Ovary (tissue), 9 donors: ENCODE data around the gene ARHGAP12. TPM values are rescaled to one million over a fixed set of nuclear protein-coding genes. Genes with fewer than 3 reads are reported as not detected.

ENCODE experiments used
- DNase-seq, 5 donors: peaks; one replicate each; pipeline ENCODE4 v3.0.0-alpha.2; 2019 to 2020
- H3K27ac ChIP-seq, 2 donors: fragments of 200-600 bp; one replicate each; pipeline versions ENCODE4 v1.5.1 to v1.8.0; 2019 to 2022
- H3K27me3 ChIP-seq: fragments of 200-600 bp; one replicate; pipeline ENCODE4 v1.8.0; 2022
- H3K36me3 ChIP-seq: fragments of 200-600 bp; sonication (generic); one replicate; pipeline ENCODE4 v1.5.1; 2019
- H3K4me1 ChIP-seq: one replicate; pipeline ENCODE4 v1.8.1; 2013; ENCODE audit warnings: mild to moderate bottlenecking, moderate library complexity; ENCODE audit not compliant: insufficient read depth
- H3K4me3 ChIP-seq: fragments of 200-600 bp; sonication (generic); one replicate; pipeline ENCODE4 v1.5.1; 2017
- H3K9me3 ChIP-seq, 2 donors: fragments of 200-600 bp in 1 of 2; sonication (generic) in 1 of 2; one replicate each; pipeline versions ENCODE4 v1.5.1 to v1.8.1; 2013 to 2019; ENCODE audit warnings: mild to moderate bottlenecking in 1 of 2, moderate library complexity in 1 of 2
- EP300 ChIP-seq: sonication (generic); formaldehyde crosslinking; IDR thresholded peaks from one replicate; pipeline ENCODE4 v1.6.1; 2017; ENCODE audit warnings: antibody characterized with exemption
- POLR2A ChIP-seq: fragments of 450-650 bp; IDR thresholded peaks from one replicate; pipeline ENCODE4 v1.6.1; 2017; ENCODE audit warnings: antibody characterized with exemption, mild to moderate bottlenecking, moderate library complexity
- WGBS, 3 donors: extraction: QIAGEN DNeasy Blood & Tissue Kit in 1 of 3; methylation state at CpG; one replicate each; pipeline versions ENCODE4 v1.1.5 to v1.1.7; 2013 to 2017; 5-methylcytosine and 5-hydroxymethylcytosine counted together
- intact Hi-C, 4 donors: fragments of 100-400 bp; cut with DNase I; formaldehyde crosslinking; loops; one replicate each; pipeline versions ENCODE4 v1.11.0 to v1.15.1; 2022 to 2023
- polyA plus RNA-seq, 2 donors: library from polyadenylated mRNA; stranded (reverse); fragments of 200-250 nt in 1 of 2; fragments of 350-450 nt in 1 of 2; fragmentation: Illumina TruSeq in 1 of 2; extraction: RNeasy Lipid Tissue Mini Kit (QIAGEN cat#74804) in 1 of 2; gene quantifications; one replicate each; pipeline ENCODE4 v1.2.3, GENCODE V29; 2013 to 2014
- total RNA-seq, 7 donors: library from RNA; depleted of rRNA in 2 of 7; stranded (reverse); fragments of >200 nt in 2 of 7; fragmentation: NEBNext Ultra II Directional in 3 of 7; extraction: Animal tissue kit (Norgen Biotek cat#: 25700) in 3 of 7; gene quantifications; one replicate each; pipeline versions ENCODE4 v1.1.0 to v1.2.4, GENCODE V29; 2016 to 2023
- TF ChIP-seq, protein P1 (sequence below), 3 donors: fragments of 450-650 bp in 2 of 3; fragments of 200-600 bp in 1 of 3; IDR thresholded peaks; one replicate each; pipeline versions ENCODE4 v1.5.1 to v1.8.0; 2016 to 2022; ENCODE audit warnings: antibody characterized with exemption in 3 of 3, mild to moderate bottlenecking in 1 of 3
- donor health status: DM: no; HTN: no; CAD: no; lungs with moderate emphysema.
- donor health status: DM: no; HTN: no; CAD: no.
- donor health status: Bipolar disorder and iron deficiency.
- donor health status: DM: yes; HTN: yes; CAD: no.
- donor health status: DM: no; HTN: no; CAD: no.
- donor health status: DM: yes; HTN: yes; CAD: no.

The ARHGAP12 gene
- total and polyA plus RNA-seq, 9 donors: 13.9 to 60.6 (median 32.0) TPM

DNA sequence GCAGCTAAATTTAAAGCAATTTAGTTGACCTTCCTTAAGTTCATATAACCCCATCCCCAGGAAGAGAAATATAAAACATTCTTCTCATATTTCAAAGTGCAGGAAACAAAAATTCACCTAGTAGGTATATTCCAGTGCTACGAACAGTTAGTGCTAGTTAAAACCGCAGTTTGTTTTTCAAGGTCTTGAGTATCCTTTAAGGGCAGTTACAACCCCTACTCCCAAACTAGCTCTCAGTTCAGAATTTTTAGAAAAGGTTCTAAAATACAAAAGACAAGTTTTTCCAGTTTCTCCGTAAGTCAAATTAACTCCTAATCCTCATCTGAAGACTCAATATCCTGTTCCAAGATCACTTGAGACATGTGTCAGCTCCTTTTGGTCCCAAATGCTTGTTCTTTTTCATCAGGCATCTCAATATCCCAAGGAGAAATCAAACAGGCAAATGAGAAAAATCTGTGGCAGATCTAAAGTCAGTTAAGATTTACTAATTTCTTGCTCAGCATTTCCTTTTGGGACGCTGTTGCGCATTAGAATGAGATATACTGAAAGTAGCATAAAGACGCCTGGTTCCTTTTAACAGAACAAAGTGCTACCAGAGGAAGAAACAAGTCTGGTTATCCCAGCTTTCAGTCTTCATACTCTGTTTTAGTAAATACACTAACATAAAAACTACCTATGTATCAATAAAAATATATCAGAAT lies 51.8 kb downstream of the ARHGAP12 start:
- no peaks in the 10 kb centered on the region for H3K9me3 ChIP-seq
- no peaks in the 10 kb centered on the region for H3K27me3 ChIP-seq
- H3K36me3 ChIP-seq: no peaks in the 10 kb centered on the region
- 68 to 74% (median 69%) methylated on average over 6 of the region's 6 CpGs for WGBS, 3 donors
- no peak overlapping the region for H3K27ac ChIP-seq
- no peak for DNase-seq
- intact Hi-C loops: no loop called here
- no peak overlapping the region for H3K4me3 ChIP-seq
- TF ChIP-seq EP300 (no peak), POLR2A (no peak)
- TF ChIP-seq, protein P1, sequence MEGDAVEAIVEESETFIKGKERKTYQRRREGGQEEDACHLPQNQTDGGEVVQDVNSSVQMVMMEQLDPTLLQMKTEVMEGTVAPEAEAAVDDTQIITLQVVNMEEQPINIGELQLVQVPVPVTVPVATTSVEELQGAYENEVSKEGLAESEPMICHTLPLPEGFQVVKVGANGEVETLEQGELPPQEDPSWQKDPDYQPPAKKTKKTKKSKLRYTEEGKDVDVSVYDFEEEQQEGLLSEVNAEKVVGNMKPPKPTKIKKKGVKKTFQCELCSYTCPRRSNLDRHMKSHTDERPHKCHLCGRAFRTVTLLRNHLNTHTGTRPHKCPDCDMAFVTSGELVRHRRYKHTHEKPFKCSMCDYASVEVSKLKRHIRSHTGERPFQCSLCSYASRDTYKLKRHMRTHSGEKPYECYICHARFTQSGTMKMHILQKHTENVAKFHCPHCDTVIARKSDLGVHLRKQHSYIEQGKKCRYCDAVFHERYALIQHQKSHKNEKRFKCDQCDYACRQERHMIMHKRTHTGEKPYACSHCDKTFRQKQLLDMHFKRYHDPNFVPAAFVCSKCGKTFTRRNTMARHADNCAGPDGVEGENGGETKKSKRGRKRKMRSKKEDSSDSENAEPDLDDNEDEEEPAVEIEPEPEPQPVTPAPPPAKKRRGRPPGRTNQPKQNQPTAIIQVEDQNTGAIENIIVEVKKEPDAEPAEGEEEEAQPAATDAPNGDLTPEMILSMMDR (IDR thresholded peaks at IDR 0.05): no peak
- H3K4me1 ChIP-seq: no peaks in the 10 kb centered on the region

DNA sequence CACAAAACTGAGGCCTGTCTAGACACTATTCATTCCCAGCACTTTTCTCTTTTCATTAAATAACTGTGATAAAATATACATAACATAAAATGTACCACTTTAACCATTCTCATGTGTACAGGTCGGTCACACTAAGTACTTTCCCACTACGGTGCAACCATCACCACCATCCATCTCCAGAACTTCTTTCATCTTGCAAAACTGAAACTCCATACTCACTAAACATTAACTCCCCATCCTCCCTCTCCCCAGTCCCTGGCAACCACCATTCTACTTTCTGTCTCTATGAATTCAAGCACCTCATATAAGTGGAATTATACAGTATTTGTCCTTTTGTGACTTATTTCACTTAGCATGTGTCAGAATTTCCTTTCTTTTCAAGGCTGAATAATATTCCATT lies 53.0 kb downstream of the ARHGAP12 start:
- Histone ChIP-seq H3K27me3 (no peaks in the 10 kb centered on the region), H3K4me1 (no peaks in the 10 kb centered on the region), H3K36me3 (no peaks in the 10 kb centered on the region), H3K27ac (no peak overlapping the region), H3K4me3 (no peak overlapping the region), H3K9me3 (no peaks in the 10 kb centered on the region)
- no peak for TF ChIP-seq POLR2A
- TF ChIP-seq, protein P1 (IDR thresholded peaks at IDR 0.05): no peak
- TF ChIP-seq EP300: no peak
- no peak for DNase-seq
- intact Hi-C loops: no loop called here
- WGBS, 3 donors: 96 to 99% (median 98%) methylated on average over 2 of the region's 2 CpGs

DNA sequence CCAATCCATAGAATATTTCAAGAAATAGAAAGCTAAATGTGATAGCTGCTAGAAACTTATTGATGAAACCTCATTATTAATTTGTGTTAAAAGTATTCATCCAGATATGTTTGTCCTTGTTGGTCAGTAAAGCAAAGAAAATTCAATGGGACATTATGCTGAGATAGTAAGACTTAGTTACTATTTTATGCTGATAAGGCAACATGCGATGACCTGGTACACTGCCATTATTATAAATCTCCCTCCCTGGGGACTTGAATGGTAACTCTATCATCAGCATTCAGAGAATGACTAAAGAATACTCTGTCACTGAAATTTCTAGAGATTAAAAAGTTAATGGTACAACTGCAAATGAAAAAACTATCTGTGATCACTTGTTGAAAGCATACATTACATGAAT lies 54.9 kb downstream of the ARHGAP12 start:
- Histone ChIP-seq H3K36me3 (no peaks in the 10 kb centered on the region), H3K9me3 (no peaks in the 10 kb centered on the region), H3K4me1 (no peaks in the 10 kb centered on the region), H3K27me3 (no peaks in the 10 kb centered on the region), H3K4me3 (no peak overlapping the region), H3K27ac (no peak overlapping the region)
- 90 to 91% (median 90%) methylated on average over 1 of the region's 1 CpG for WGBS, 3 donors
- TF ChIP-seq, protein P1 (IDR thresholded peaks at IDR 0.05): no peak
- TF ChIP-seq POLR2A (no peak), EP300 (no peak)
- no peak for DNase-seq
- intact Hi-C loops: no loop called here

DNA sequence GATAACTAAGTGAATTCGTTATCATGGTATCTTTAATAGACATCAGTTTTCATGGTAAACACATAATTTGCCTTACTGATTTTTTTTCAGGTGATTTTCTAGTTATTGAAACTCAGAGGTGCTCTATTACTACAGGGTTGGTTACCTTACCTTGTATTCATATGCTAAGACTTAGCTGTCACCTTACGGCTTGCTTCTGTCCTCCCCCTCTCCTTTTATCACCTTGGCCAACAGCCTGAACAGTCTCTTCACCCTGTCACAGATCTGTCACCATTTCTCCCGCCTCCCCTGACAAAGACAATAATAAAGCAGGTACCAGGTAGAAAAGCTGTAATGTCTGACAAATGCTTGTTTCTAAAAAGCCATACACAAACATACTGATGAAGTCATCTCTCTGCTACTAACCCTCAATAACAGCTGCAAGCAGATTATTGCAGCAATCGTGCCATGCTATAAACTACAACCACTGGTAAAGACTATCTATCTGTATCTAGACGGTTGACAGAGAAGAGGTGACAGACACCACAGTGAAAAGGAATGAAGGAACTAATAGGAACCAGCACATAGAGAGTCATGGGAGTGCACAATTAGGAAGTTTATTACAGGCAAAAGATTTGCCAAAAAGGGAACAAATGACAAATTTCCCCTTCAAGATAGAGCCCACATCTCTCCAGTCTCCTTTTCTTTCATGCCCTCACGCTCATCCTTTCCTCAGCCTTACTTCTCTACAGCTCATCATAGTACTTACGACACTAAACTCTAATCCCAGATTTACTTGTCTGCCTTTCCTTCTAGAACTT lies 57.2 kb downstream of the ARHGAP12 start:
- TF ChIP-seq, protein P1 (IDR thresholded peaks at IDR 0.05): no peak
- TF ChIP-seq POLR2A: no peak
- TF ChIP-seq EP300: no peak
- Histone ChIP-seq H3K9me3 (no peaks in the 10 kb centered on the region), H3K4me1 (no peaks in the 10 kb centered on the region), H3K36me3 (no peaks in the 10 kb centered on the region), H3K27me3 (no peaks in the 10 kb centered on the region), H3K4me3 (no peak overlapping the region), H3K27ac (no peak overlapping the region)
- WGBS, 3 donors: 82 to 88% (median 84%) methylated on average over 7 of the region's 7 CpGs
- intact Hi-C loops: no loop called here
- no peak for DNase-seq
